GM21367 (cell line): Measurements from ENCODE around the gene RFLNA.

Experiments
- ATAC-seq: cut with Tn5 transposase; IDR thresholded peaks from one replicate; pipeline ENCODE4 v1.9.1; 2021; ENCODE audit not compliant: unreplicated experiment

The RFLNA gene

DNA sequence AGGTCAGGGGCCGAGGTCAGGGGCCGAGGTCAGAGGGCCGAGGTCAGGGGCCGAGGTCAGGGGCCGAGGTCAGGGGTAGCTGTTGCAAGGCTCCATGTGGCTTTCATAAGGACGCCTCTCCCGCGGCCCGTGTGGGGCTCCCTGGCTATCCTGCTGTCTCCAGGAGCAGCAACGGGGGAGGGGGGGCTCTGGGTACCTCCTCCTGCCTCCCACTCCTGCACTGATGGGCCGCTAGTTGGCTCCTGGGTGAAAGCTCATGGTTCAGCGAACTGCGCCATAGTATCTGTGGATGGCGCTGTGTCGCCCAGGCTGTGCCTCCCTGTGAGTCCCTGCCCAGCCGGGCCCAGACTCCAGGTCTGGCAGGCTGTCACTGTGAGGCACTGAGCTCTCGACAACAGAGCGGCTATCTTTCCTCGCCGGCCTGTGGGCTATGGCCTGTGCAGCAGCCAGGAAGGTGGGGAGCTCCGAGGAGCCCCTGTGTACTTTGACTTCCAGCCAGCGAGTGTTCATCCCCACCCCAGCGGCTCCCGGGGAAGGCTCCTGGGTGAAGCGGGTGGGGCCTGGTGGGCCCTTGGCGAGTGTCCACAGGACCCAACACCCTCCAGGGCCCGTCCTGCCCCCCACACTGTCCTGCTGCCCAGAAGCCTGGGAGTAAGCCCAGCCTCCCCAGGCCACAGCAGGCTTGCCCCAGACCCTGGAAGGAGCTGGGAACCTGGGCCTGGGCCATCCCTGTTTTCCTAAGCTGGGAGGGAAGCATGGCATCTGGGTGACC lies 8.1 kb downstream of the RFLNA start:
- ATAC-seq, result no peak

DNA sequence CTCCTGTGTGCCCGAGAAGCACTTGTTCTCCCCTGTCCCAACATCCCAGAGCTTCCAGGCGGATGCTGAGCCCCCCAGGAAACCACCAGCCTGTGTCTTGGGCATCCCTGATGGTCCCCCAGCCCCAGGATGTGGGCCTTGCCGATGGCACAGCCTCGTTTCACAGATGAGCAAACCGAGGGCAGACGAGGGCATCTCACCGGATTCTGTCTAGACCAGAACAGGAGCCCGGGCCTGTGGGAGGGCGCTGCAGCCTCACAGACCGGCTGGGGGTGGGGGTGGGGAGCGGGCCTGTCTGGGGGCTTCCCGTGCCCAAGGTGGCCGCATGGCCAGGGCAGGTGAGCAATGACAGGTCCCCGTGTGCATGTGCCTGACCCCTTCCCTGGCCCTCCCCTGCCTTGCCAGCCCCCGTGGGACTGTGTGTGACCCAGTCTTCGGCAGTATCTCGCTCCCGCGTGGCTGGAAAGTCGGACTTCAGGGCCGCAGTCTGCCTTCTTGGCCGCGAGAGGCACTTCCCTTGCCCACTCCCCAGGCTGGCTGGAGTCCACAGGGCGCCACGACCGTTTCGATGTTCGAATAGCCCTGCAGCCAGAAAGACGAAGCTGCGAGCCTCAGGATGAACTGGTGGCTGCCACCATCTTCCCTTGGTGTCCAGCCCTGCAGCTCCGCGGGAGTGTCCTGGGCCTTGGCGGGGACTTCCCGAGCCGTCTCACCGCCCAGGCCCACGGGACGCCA lies 8.9 kb downstream of the RFLNA start:
- no peak for ATAC-seq

DNA sequence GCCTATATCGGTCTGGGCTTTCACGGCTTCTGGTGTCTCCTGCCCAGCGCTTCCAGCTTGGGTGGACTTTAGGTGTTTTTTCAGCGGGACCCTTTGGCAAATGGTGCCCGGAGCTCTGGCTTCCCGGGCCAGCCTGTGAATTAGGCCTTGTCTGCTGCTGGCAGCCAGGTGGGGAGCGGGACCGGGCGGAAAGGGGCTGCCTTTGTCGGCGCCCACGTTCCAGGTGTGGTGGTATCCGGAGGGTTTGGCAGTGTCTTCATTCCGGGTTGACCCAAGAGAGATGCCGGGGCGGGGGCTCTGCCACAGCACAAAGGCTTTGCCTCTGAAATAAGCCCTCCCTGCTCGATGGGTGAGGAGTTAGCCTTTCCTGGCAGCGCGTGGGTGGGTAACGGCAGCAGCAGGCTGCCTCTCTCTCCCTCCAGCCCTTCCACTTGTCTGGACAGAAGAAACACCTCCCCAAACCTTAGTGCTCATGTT lies 9.5 kb downstream of the RFLNA start:
- ATAC-seq, result no peak

DNA sequence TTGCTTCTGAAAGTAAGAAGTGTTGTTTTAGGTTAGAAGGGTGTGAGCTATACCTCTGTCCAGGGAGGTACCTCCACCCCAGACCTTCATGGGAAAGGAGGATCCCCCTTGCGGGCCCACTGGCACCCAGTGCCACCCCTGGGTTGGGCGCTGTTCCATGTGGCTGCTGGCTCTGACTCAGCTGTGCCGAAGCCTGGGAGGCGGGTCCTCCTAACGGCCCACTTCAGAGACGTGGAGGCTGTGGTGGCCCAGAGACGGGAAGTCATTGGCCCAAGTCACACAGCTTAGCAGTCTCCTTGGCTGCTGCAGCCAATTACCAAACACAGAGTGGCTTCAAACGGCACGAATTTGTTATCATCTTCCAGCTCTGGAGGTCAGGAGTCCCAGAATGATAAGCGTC lies 10.2 kb downstream of the RFLNA start:
- ATAC-seq, result no peak

DNA sequence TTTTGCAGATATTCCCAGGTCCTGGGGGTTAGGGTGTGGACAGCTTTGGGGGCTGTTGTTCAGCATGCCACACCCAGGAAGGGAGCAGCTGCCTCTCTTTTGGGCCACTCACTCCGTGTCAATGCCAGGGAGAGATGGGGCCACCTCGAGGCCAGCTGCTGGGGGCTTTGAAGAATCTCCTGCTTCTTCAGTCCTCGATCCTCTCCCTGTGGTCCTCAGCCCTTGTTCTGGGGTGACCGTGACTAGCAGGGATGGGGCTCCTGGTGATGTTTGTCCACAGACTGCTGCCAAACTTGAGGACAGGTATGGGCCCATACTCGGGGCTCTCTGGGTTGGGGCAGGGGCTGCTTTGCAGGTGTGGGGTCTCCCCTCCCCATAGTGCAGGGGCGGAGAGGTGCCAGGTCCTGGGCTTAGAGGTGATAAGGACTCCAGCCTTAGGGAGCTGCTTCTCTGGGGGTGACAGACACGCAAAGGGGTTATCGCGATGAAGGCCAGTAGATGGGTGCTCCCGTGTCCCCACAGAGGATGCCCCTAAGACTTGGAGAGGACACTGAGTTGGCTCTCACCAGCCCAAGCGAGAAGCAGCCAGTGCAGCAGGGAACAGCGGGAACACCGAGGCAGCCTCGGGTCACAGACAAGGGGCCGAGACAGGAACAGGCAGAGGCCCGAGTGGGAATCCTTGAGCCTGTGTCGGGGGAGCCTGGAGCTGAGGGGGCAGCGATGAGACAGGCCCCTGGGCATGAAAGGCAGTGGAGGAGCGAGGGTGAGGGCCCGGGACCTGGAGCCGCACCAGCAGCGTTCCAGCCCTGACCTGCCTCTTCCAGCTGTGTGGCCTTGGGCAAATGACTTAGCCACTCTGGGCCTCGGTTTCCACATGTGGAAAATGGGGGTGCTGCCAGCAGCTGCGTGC lies 11.1 kb downstream of the RFLNA start:
- ATAC-seq, result no peak

DNA sequence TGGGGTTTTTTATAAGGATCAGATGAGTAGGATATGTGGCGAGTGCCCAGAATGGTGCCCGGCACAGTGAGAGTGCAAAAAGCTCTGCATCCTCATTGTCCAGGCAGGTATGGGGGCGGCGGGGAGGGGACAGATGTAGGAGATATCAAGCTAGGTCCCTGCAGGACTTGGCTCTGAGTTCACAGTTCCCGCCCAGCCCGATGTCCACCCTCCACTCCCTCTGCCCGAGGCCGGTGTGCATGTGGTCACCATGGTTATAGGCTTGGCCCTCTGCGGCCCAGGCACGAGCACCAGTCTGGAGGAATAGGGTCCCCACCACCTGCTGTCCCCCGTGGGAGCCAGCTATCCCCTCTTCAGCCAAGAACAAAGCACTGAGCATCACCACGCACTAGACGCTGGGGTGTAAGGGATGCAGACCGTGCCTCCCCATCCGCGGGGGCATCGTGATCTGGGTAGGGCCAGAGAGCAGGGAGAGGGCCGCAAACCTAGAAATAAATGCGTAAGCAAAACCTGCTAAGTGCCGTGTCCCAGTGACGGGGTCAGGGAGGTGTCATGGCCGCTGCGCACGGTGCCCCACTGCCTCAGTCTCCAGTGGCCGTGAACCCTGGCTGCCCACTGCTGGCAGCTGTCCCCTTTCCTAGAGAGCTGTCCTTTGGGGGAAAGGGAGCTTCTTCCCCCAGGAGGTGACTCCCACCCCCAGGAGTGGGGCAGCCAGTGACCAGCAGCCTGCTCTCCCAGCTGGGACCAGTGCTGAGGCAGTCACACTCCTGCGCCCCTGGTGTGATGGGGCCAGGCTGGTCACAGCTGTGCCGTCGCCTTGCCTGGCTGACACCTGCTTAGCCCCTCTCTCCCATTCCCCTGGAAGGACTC lies 12.0 kb downstream of the RFLNA start:
- no peak for ATAC-seq

DNA sequence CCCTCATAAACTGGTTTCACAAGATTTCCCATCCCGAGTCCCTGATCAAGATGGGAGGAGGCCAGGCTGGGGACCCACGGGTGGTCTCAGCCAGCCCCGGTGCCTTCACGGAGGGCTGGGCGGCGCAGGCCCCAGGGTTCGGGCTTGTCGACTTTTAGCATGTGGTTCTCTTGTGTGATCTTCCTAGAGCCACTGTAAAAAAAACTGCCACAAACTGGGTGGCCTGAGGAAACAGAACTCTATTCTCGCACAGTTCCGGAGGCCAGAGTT lies 12.6 kb downstream of the RFLNA start:
- ATAC-seq, result no peak

DNA sequence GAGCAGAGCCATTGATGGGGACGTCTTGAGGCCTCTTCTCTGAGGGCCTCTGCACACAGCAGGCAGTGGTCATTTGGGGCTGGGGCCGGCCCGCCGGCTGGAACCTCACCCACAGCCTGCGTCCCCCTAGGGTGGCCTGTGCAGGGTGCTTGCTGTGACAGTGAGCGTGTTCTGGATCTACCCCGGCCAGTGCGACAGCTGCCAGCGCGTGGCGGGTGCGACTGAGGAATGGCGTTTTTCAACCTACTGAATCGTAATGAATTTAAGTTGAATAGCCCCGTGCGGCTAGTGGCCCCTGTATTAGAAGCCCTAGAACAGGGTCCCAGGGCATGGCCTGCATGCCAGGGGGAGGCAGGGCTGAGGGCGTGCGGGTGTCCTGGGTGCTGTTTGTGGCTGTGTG lies 13.8 kb downstream of the RFLNA start:
- no peak for ATAC-seq

DNA sequence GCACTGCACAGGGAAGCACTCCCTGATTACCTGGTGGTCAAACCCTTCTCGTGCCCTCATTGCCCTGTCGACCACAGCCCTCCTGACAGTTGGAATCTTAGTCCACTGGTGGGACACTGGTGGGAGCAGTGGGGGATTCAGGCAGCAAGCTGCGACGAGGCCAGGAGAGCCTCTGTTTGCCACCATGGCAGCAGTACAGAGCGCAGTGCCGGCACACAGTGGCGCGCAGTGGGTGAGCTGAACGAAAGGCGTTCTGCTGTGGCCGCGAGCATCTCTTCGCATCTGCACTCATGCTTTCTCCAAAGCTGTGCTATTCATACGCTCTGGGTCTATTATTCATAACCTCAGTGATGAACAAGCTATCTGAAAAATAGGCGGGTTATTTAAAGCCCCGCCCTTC lies 14.3 kb downstream of the RFLNA start:
- ATAC-seq, result no peak

DNA sequence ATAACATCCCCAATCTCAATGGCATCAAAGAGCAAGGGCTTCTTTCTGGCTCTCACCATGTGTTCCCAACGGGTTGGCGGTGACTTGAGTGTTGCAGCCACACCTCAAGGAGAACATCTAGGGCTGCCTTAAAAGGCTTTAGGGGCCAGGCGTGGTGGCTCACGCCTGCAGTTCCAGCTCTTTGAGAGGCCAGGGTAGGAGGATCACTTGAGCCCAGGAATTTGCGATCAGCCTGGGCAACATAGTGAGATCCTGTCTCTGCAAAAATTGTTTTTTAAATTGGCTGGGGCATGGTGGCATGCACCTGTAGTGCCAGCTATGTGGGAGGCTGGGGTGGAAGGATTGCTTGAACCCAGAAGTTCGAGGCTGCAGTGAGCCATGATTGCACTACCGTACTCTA lies 14.9 kb downstream of the RFLNA start:
- no peak for ATAC-seq

DNA sequence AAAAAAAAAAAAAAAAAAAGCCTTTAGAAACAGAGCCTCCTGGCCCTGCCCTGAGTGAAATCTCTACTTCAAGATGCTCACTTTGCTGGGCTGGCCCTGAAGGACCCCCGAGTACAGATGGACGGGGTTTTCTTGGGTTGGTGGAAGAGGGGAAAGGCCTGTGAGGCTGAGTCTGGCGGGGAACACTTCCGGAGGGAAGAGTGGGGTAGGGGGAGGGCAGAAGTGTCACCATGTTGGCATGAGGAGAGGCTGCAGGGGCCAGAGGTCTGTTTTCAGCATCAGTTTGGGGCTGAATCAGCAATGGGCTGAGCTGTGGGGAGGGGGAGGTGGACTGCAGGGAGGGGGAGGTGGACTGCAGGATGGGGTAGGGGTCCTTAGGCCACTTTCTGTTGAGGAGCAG lies 15.3 kb downstream of the RFLNA start:
- ATAC-seq, result no peak

DNA sequence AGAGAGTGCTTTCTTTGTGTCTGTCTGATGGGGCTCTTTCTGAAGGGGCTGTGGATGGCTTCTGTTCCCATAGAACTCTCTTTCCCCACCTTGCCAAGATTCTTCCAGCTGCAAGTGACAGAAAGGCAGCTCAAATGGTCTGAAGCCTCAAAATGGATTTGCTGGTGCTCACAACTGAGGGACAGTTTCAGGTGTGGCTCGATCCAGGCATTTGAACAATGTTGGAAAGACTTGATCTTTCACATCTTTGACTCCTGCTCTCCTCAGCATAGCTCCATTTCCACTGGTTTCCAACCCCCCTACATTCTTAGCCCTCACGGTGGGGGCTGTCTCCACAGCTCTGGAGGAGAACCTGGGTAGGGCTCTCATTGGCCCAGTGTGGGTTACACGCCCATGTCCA lies 15.9 kb downstream of the RFLNA start:
- ATAC-seq, result no peak

DNA sequence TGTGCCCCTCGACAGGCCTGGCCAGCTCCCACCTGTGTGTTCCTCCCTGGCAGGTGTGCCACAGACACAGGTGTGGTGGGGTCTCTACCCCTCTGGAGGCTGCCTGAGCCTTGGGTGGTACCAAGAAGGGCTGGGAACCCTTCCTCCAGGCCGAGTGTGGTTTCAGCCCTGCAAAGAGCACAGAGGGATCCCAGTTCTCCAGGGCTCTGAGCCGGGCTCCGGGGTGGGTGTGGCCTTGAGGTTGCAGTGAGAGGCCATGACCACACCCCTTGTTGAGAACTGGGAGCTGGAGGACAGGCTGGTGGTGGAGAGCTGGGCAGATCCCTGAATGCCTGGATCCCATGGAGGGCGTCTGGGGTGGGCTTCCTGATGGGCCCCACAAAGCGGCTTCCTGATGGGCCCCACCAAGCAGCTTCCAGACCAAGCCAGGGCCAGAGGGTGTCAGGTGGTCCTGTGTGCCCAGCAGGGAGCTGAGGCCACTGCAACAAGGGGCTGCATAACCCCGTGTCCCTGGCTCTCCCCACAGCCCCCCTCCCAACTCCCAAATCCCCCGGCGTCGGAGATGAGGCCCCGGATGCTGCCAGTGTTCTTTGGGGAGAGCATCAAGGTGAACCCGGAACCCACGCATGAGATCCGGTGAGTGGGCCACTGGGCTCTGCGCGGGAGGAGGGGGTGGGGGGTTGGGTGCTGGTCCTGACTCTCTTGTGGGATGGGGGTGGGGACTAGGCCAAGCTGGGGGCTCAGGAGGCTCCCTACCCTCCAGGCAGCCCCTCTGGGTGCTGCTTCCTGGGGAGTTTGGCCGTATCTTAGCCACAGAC lies 16.6 kb downstream of the RFLNA start:
- ATAC-seq, result no peak

DNA sequence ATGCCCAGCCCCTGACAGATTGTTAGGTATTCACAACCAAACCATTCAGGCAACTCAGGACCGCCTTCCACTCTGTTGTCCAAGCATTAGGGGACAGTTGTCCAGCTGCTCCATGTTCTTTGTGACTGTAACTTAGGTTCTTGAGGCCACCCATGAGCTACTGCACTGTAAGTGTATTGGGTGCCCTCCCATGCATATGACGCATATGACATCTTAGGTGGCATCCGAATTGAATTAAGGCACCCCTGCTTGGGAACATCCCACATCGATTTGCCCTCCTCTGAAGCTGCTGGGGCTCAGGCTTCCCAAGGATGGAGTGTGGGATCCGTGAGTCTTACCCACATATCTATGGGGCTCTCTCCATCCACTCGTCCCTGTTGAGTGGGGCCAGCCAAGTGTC lies 17.7 kb downstream of the RFLNA start:
- ATAC-seq, result no peak

DNA sequence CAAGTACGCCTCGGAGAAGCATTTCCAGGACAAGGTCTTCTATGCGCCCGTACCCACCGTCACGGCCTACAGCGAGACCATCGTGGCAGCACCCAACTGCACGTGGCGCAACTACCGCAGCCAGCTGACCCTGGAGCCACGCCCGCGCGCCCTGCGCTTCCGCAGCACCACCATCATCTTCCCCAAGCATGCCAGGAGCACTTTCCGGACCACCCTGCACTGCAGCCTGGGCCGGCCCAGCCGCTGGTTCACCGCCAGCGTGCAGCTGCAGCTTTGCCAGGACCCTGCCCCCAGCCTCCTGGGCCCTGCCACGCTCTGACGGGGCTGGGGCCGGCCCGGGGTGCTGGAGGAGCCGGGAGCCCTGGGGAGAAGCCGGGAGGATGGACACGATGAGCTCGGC lies 19.3 kb downstream of the RFLNA start:
- ATAC-seq, result no peak

DNA sequence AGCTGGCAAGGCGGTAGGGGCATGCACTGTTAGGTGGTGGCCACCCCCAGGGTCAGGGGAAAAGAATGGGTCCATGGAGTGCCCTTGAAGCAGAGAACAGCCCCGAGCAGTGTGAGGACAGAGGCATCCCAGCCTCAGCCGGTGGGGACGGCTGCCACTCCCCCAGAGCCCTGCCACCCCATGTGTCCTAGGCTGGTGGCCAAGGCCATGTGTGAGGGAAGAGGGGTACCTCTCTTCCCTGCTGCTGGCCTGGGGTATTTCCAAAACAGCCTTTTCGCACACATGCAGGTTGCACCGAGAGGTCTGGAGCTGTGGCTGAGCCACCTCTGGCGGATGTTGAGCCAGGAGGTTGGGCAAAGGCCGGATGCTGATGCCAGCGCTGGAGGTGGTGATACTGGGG lies 19.9 kb downstream of the RFLNA start:
- no peak for ATAC-seq

DNA sequence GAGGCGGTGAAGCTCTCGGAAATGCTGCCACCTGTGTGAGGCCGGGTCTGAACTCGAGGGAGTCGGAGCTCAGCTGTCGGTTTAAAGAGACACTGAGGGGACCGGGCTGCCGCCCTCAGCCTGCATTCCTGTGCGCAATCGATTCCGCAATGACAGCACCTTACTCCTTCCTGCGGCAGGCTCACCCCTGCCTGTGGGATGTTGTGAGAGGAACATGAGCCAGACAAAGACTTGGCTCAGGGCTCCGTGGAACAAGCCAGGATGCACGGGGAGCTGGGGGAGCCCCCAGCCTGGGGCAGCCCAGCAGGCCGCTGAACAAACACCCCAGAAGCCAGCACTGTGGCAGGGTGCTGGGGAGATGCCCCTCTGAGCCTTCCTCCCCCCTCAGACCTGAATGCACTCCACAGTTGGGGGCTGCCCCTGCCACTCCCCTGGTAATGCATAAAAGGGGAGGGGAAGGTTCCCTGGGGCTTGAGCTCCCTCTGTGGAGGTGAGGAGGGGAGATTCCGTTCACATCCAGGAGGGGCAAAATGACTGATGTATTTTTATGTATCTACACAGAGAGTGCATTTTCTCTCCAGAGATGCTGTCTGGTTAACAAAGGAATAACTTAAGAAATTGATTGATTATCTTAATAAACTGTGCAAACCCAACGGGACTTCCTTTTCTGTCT lies 20.6 kb downstream of the RFLNA start:
- no peak for ATAC-seq

DNA sequence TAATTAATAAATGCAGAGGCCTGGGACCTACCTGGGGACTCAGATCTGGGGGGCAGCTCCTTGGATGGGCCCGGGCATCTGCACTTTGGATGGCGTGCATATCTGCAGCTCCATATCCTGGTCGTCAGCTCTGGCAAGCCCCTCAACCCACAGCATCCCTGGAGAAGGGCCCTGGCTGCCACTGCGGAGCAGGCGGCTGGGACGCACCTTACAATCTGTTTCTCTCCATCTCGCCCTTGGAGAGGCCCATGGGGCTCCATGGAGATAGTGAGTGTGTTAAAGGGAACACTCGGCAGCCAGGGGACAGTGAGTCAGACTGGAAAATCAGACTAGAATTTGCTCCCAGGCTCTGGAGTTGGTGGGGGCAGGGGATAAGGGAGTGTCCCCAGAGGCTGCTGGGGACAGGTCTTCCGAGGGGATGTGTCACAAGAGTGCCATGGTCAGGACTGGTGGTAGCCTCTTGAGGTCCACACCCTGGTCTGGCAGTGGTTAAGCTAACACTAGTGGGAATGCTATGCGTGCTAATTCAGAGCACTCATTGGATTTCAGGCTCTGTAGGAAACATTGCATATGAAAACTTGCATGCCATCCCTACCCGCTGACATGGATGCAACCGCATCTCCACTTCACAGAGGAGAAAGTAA lies 21.5 kb downstream of the RFLNA start:
- ATAC-seq, result no peak

DNA sequence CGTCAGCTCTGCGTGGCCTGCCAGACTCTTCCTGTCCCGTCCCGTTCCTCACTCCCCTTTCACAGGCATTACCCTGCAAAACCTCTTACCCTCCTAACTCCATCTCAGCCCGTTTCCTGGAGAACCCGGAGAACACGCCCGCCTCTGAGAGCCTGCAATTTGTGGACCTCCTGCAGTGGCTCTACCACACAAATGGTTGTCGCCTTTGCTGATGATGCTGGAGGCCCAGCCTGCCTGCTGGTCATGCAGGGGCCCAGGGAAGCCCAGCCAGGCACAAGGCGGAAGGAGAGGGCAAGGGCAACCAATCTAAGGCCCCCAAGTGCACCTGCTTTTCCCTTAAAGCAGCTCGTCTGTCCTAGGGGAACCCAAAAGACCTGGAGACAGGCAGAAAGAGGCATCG lies 22.5 kb downstream of the RFLNA start:
- ATAC-seq, result no peak
